SK-N-SH treated with all-trans-retinoic acid at 6 μM for 48 hours (cell line): ENCODE results near the gene SYTL5.

Experiments
- ATAC-seq: fragments of 200-7000 bp; cut with Tn5 transposase; 3 replicates; pipeline ENCODE4 v1.9.1; 2020; ENCODE audit warnings: mild to moderate bottlenecking, moderate library complexity
- ARNTL ChIP-seq: fragments of 450-650 bp; formaldehyde crosslinking; IDR thresholded peaks from 2 replicates; pipeline ENCODE4 v1.5.0; 2020; ENCODE audit warnings: low read depth, mild to moderate bottlenecking, moderate library complexity, borderline replicate concordance
- CREB5 ChIP-seq: fragments of 250-450 bp; sonication (Bioruptor Pico); IDR thresholded peaks from 2 replicates; pipeline ENCODE4 v1.5.1; 2020; ENCODE audit warnings: low read depth, mild to moderate bottlenecking, moderate library complexity
- CSDC2 ChIP-seq: fragments of 250-450 bp; sonication (Bioruptor Pico); IDR thresholded peaks from 2 replicates; pipeline ENCODE4 v1.5.0; 2020; ENCODE audit warnings: mild to moderate bottlenecking, moderate library complexity
- CSRNP3 ChIP-seq: fragments of 250-450 bp; sonication (Bioruptor Pico); IDR thresholded peaks from 2 replicates; pipeline ENCODE4 v1.5.1; 2021; ENCODE audit warnings: mild to moderate bottlenecking, moderate library complexity
- ESRRG ChIP-seq: fragments of 250-450 bp; sonication (Bioruptor Pico); IDR thresholded peaks from 2 replicates; pipeline ENCODE4 v1.6.1; 2021; ENCODE audit warnings: mild to moderate bottlenecking
- GLIS3 ChIP-seq: fragments of 250-450 bp; sonication (Bioruptor Pico); IDR thresholded peaks from 2 replicates; pipeline ENCODE4 v1.5.0; 2020; ENCODE audit warnings: mild to moderate bottlenecking, moderate library complexity
- ISL1 ChIP-seq: fragments of 250-450 bp; sonication (Bioruptor Pico); IDR thresholded peaks from 2 replicates; pipeline ENCODE4 v2.1.2; 2022; ENCODE audit warnings: mild to moderate bottlenecking, moderate library complexity
- OSR1 ChIP-seq: fragments of 250-450 bp; sonication (Bioruptor Pico); IDR thresholded peaks from 2 replicates; pipeline ENCODE4 v1.8.0; 2022; ENCODE audit warnings: moderate library complexity, mild to moderate bottlenecking, inconsistent platforms
- PATZ1 ChIP-seq: fragments of 250-450 bp; sonication (Bioruptor Pico); IDR thresholded peaks from 2 replicates; pipeline ENCODE4 v1.8.0; 2020; ENCODE audit warnings: mild to moderate bottlenecking, moderate library complexity, borderline replicate concordance
- POU6F1 ChIP-seq: fragments of 250-450 bp; sonication (Bioruptor Pico); IDR thresholded peaks from 2 replicates; pipeline ENCODE4 v1.8.0; 2021; ENCODE audit warnings: low read depth, mild to moderate bottlenecking, moderate library complexity, borderline replicate concordance
- PPARA ChIP-seq: fragments of 250-450 bp; sonication (Bioruptor Pico); IDR thresholded peaks from 2 replicates; pipeline ENCODE4 v1.5.0; 2020; ENCODE audit warnings: mild to moderate bottlenecking, borderline replicate concordance
- RARB ChIP-seq: fragments of 250-450 bp; sonication (Bioruptor Pico); IDR thresholded peaks from 2 replicates; pipeline ENCODE4 v1.8.0; 2021; ENCODE audit warnings: mild to moderate bottlenecking, moderate library complexity
- SNAI2 ChIP-seq: fragments of 250-450 bp; sonication (Bioruptor Pico); IDR thresholded peaks from 2 replicates; pipeline ENCODE4 v1.5.0; 2020; ENCODE audit warnings: mild to moderate bottlenecking, moderate library complexity
- TCF4 ChIP-seq: fragments of 250-450 bp; sonication (Bioruptor Pico); IDR thresholded peaks from 2 replicates; pipeline ENCODE4 v1.8.0; 2021; ENCODE audit warnings: mild to moderate bottlenecking, moderate library complexity, borderline replicate concordance
- TOX ChIP-seq: fragments of 250-450 bp; sonication (Bioruptor Pico); IDR thresholded peaks from 2 replicates; pipeline ENCODE4 v1.8.0; 2021; ENCODE audit warnings: mild to moderate bottlenecking, moderate library complexity, borderline replicate concordance
- TSHZ2 ChIP-seq: fragments of 250-450 bp; sonication (Bioruptor Pico); IDR thresholded peaks from 2 replicates; pipeline ENCODE4 v1.5.0; 2020; ENCODE audit warnings: mild to moderate bottlenecking, moderate library complexity
- ZC3H10 ChIP-seq: fragments of 250-450 bp; sonication (Bioruptor Pico); IDR thresholded peaks from 2 replicates; pipeline ENCODE4 v1.5.1; 2021; ENCODE audit warnings: mild to moderate bottlenecking, moderate library complexity
- ZFP3 ChIP-seq: fragments of 250-450 bp; sonication (Bioruptor Pico); IDR thresholded peaks from 2 replicates; pipeline ENCODE4 v1.5.0; 2020; ENCODE audit warnings: mild to moderate bottlenecking, moderate library complexity
- ZFP30 ChIP-seq: fragments of 450-650 bp; formaldehyde crosslinking; IDR thresholded peaks from 2 replicates; pipeline ENCODE4 v1.5.0; 2022; ENCODE audit warnings: mild to moderate bottlenecking, moderate library complexity
- ZNF565 ChIP-seq: fragments of 450-650 bp; formaldehyde crosslinking; conservative IDR thresholded peaks from 2 replicates; pipeline ENCODE4 v1.5.0; 2020; ENCODE audit warnings: low read depth, mild to moderate bottlenecking, moderate library complexity
- ZNF70 ChIP-seq: fragments of 450-650 bp; formaldehyde crosslinking; IDR thresholded peaks from 2 replicates; pipeline ENCODE4 v1.5.0; 2020; ENCODE audit warnings: mild to moderate bottlenecking, moderate library complexity
- ZNF8 ChIP-seq: fragments of 450-650 bp; formaldehyde crosslinking; IDR thresholded peaks from 2 replicates; pipeline ENCODE4 v1.5.0; 2020; ENCODE audit warnings: mild to moderate bottlenecking, moderate library complexity

The SYTL5 gene

GRCh38 chrX:38045538-38046096 is 39.3 kb downstream of the SYTL5 start:
- no peak for ATAC-seq
- TF ChIP-seq CSDC2 (CRISPR knock-in tag) (no peak), ESRRG (no peak), ARNTL (no peak), ZFP3 (no peak), PATZ1 (no peak), ISL1 (no peak), RARB (no peak), PPARA (CRISPR knock-in tag) (no peak), ZC3H10 (no peak), GLIS3 (no peak), CREB5 (CRISPR knock-in tag) (no peak), TCF4 (CRISPR knock-in tag) (no peak), TSHZ2 (no peak), CSRNP3 (CRISPR knock-in tag) (no peak), SNAI2 (CRISPR knock-in tag) (no peak), ZNF565 (CRISPR knock-in tag) (no peak)

- TF ChIP-seq ZNF8 (no peak), POU6F1 (CRISPR knock-in tag) (no peak), PATZ1 (no peak), ZNF565 (CRISPR knock-in tag) (no peak), TCF4 (CRISPR knock-in tag) (no peak), OSR1 (no peak), ZFP30 (CRISPR knock-in tag) (no peak), ESRRG (no peak), ZC3H10 (no peak), CSRNP3 (CRISPR knock-in tag) (no peak), ZNF70 (CRISPR knock-in tag) (no peak), ISL1 (no peak), ARNTL (no peak), CREB5 (CRISPR knock-in tag) (no peak), GLIS3 (no peak), RARB (no peak), TOX (CRISPR knock-in tag) (no peak), PPARA (CRISPR knock-in tag) (no peak), ZFP3 (no peak)
These were observed 42.5 kb downstream of the SYTL5 start for GRCh38 chrX:38048886-38049285.

More at GRCh38 chrX:38048886-38049285, 42.5 kb downstream of the SYTL5 start:
- no peak for ATAC-seq
